ENCODE data around the gene AMHR2.

DNA sequence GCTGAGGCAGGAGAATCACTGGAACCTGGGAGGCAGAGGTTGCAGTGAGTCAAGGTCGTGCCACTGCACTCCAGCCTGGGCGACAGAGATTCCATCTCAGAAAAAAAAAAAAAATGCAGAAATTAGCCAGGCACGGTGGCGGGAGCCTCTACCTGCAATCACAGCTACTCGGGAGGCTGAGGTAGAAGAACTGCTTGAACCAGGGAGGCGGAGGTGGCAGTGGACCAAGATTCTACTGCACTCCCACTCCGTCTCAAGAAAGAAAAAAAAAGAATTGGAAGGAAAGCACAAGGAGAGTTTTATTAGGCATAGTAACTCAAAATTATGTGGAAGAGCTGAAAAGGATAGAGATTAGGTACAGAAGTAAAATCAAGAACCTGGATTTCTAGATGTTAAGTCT is 20.8 kb upstream of the AMHR2 start:
- TF ChIP-seq, protein P1, sequence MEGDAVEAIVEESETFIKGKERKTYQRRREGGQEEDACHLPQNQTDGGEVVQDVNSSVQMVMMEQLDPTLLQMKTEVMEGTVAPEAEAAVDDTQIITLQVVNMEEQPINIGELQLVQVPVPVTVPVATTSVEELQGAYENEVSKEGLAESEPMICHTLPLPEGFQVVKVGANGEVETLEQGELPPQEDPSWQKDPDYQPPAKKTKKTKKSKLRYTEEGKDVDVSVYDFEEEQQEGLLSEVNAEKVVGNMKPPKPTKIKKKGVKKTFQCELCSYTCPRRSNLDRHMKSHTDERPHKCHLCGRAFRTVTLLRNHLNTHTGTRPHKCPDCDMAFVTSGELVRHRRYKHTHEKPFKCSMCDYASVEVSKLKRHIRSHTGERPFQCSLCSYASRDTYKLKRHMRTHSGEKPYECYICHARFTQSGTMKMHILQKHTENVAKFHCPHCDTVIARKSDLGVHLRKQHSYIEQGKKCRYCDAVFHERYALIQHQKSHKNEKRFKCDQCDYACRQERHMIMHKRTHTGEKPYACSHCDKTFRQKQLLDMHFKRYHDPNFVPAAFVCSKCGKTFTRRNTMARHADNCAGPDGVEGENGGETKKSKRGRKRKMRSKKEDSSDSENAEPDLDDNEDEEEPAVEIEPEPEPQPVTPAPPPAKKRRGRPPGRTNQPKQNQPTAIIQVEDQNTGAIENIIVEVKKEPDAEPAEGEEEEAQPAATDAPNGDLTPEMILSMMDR (conservative IDR thresholded peaks at IDR 0.05; ENCODE audit: low read depth, low read length): no peak
- TF ChIP-seq, protein P2, sequence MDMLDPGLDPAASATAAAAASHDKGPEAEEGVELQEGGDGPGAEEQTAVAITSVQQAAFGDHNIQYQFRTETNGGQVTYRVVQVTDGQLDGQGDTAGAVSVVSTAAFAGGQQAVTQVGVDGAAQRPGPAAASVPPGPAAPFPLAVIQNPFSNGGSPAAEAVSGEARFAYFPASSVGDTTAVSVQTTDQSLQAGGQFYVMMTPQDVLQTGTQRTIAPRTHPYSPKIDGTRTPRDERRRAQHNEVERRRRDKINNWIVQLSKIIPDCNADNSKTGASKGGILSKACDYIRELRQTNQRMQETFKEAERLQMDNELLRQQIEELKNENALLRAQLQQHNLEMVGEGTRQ (IDR thresholded peaks at IDR 0.05; ENCODE audit: low read depth, low read length): no peak
- TF ChIP-seq RCOR1 (IDR thresholded peaks at IDR 0.05; ENCODE audit: insufficient replicate concordance, low read length): no peak
- no peak for TF ChIP-seq RAD21 (IDR thresholded peaks at IDR 0.05; ENCODE audit: low read length)
- TF ChIP-seq MAFK (IDR thresholded peaks at IDR 0.05; ENCODE audit: low read depth, low read length): no peak
- TF ChIP-seq FOS (IDR thresholded peaks at IDR 0.05; ENCODE audit: low read depth, low read length): no peak
- TF ChIP-seq POLR2A (IDR thresholded peaks at IDR 0.05; ENCODE audit: low read depth, low read length): no peak
- TF ChIP-seq, protein P3, sequence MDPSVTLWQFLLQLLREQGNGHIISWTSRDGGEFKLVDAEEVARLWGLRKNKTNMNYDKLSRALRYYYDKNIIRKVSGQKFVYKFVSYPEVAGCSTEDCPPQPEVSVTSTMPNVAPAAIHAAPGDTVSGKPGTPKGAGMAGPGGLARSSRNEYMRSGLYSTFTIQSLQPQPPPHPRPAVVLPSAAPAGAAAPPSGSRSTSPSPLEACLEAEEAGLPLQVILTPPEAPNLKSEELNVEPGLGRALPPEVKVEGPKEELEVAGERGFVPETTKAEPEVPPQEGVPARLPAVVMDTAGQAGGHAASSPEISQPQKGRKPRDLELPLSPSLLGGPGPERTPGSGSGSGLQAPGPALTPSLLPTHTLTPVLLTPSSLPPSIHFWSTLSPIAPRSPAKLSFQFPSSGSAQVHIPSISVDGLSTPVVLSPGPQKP (IDR thresholded peaks at IDR 0.05; ENCODE audit: borderline replicate concordance, low read depth, low read length): no peak
- no peak for TF ChIP-seq CHD1 (IDR thresholded peaks at IDR 0.05; ENCODE audit: low read depth, low read length)
- TF ChIP-seq NFE2L2 (IDR thresholded peaks at IDR 0.05; ENCODE audit: low read depth, low read length): no peak
- no peak for TF ChIP-seq RFX5 (IDR thresholded peaks at IDR 0.05; ENCODE audit: low read depth, low read length)
- TF ChIP-seq CEBPB (IDR thresholded peaks at IDR 0.05; ENCODE audit: low read depth, low read length): no peak
- no peak for TF ChIP-seq SMC3 (IDR thresholded peaks at IDR 0.05; ENCODE audit: low read depth, low read length)

All from IMR-90 (cell line).